Activated CD8-positive, alpha-beta T cell treated with anti-CD3 and anti-CD28 coated beads for 36 hours (primary cell): Measurements from ENCODE around the gene TMA7. TPM values are rescaled to one million over a fixed set of nuclear protein-coding genes. Genes with fewer than 3 reads are reported as not detected.

Experiments
- ATAC-seq: fragments of 200-7000 bp; cut with Tn5 transposase; one replicate; pipeline ENCODE4 v1.10.0; 2021; ENCODE audit warnings: mild to moderate bottlenecking, moderate library complexity
- CTCF ChIA-PET: fragments of 350-600 bp; sonication (Branson Sonifier 250); formaldehyde crosslinking; loops from one replicate; lab custom pipeline; 2021; ENCODE audit warnings: antibody characterized with exemption; lab: Charles Lee
- POLR2A ChIA-PET: fragments of 350-600 bp; sonication (Branson Sonifier 250); formaldehyde crosslinking; loops from one replicate; lab custom pipeline; 2021; ENCODE audit warnings: antibody characterized with exemption; lab: Charles Lee
- DNase-seq: peaks from one replicate; pipeline ENCODE4 v3.0.0-alpha.2; 2020
- H3K27ac Mint-ChIP-seq: one replicate; pipeline ENCODE4 v1.8.0; 2021; ENCODE audit warnings: mild to moderate bottlenecking, mixed read lengths
- H3K27me3 Mint-ChIP-seq: one replicate; pipeline ENCODE4 v1.8.0; 2021; ENCODE audit warnings: mixed read lengths
- H3K36me3 Mint-ChIP-seq: one replicate; pipeline ENCODE4 v1.8.0; 2021; ENCODE audit warnings: low read depth, mixed read lengths
- H3K4me1 Mint-ChIP-seq: one replicate; pipeline ENCODE4 v1.8.0; 2021; ENCODE audit warnings: low read depth, mixed read lengths
- H3K4me3 Mint-ChIP-seq: one replicate; pipeline ENCODE4 v1.8.0; 2021; ENCODE audit warnings: mild to moderate bottlenecking, moderate library complexity, mixed read lengths
- H3K9me3 Mint-ChIP-seq: one replicate; pipeline ENCODE4 v1.8.0; 2021; ENCODE audit warnings: mixed read lengths
- intact Hi-C: fragments of 100-400 bp; cut with micrococcal nuclease; formaldehyde crosslinking; loops from one replicate; pipeline ENCODE4 v1.10.0; 2022
- total RNA-seq, 2 experiments: library from RNA; stranded (reverse); gene quantifications; one replicate each; pipeline ENCODE4 v1.2.3, GENCODE V29; 2021
- TF ChIP-seq, protein P1 (sequence below): fragments of 200-600 bp; IDR thresholded peaks from one replicate; pipeline ENCODE4 v1.8.0; 2022; ENCODE audit warnings: antibody characterized with exemption, mild to moderate bottlenecking

Gene TMA7
- total RNA-seq, 2 experiments from 2014 or later, result 312 to 334 TPM

DNA sequence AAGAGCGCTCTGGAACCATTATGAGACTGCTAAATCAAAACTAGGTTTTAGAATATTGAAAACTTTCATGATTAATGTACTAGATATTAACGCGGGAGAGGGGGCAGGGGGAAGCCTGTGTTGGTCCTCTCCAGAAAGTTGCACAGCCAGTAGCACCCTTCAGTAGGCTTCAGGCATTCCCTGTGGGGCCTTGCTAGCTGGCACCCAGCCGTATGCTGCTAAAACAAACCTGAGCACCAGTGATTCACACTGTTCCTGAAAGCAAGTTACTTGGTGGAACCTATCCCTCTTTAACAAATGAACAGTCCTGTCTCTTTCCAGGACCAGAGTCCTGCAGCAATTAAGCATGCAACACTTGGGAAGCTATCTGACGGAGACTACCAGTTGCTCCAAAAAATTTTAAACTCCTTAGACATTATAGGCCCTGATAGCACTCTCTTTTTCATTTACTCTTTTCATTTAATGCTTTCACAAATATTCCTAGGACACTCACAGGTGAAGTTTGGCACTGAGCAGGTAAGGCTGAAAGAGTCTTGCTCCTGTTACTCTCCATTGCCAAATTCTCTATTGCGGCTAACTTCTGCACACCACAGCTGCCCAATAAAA, 5.3 kb downstream of the TMA7 start:
- ATAC-seq (no peak), DNase-seq (no peak)
- TF ChIP-seq, protein P1, sequence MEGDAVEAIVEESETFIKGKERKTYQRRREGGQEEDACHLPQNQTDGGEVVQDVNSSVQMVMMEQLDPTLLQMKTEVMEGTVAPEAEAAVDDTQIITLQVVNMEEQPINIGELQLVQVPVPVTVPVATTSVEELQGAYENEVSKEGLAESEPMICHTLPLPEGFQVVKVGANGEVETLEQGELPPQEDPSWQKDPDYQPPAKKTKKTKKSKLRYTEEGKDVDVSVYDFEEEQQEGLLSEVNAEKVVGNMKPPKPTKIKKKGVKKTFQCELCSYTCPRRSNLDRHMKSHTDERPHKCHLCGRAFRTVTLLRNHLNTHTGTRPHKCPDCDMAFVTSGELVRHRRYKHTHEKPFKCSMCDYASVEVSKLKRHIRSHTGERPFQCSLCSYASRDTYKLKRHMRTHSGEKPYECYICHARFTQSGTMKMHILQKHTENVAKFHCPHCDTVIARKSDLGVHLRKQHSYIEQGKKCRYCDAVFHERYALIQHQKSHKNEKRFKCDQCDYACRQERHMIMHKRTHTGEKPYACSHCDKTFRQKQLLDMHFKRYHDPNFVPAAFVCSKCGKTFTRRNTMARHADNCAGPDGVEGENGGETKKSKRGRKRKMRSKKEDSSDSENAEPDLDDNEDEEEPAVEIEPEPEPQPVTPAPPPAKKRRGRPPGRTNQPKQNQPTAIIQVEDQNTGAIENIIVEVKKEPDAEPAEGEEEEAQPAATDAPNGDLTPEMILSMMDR, result no peak
- H3K9me3 Mint-ChIP-seq, result no peaks in the 10 kb centered on the region
- peaks cover 42% of the 10 kb centered on the region for H3K4me1 Mint-ChIP-seq
- H3K4me3 Mint-ChIP-seq, result peak overlapping the region; percentile 89
- intact Hi-C loops, result no loop called here
- POLR2A ChIA-PET, result interaction anchor here (0.6 to 4.9 kb wide), 15 partner anchors 8 to 205 kb away, joined by 3 to 32 read pairs (median 4); partner anchors contain the start of genes PLXNB1 and ZNF589
- CTCF ChIA-PET, result interaction anchor here (0.7 to 5.9 kb wide), 14 partner anchors 9 to 172 kb away, joined by 3 to 111 read pairs (median 4); no protein-coding TSS in a partner anchor
- peaks cover 42% of the 10 kb centered on the region for H3K36me3 Mint-ChIP-seq
- no peaks in the 10 kb centered on the region for H3K27me3 Mint-ChIP-seq
- H3K27ac Mint-ChIP-seq, result no peak overlapping the region

DNA sequence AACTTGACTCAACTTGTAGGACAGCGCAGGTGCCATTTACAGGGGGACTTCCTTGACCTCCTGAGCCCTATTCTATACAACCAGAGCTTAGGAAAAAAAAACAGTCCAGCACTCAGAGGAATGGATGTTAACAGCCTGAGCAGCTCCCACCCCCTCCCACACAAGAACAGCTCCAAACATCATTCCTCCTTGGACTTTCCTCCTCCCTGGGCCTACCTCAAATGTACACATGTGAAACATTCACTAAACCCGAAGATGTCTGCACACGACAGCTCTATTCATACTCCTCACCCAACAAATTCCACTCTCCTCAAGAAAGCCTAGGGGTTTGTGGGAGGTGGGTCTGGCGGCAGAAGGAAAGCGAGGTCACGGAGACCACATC, 6.0 kb downstream of the TMA7 start:
- H3K27ac Mint-ChIP-seq, result peak overlapping the region; percentile 83
- ATAC-seq, result no peak
- peak overlapping the region; percentile 89 for H3K4me3 Mint-ChIP-seq
- TF ChIP-seq, protein P1, result no peak
- intact Hi-C loops, result no loop called here
- H3K27me3 Mint-ChIP-seq, result no peaks in the 10 kb centered on the region
- no peaks in the 10 kb centered on the region for H3K9me3 Mint-ChIP-seq
- DNase-seq, result no peak
- POLR2A ChIA-PET, result interaction anchor here (0.6 to 4.9 kb wide), 17 partner anchors 10 to 217 kb away, joined by 3 to 32 read pairs (median 3); partner anchors contain the start of genes CELSR3 and ZNF589
- H3K4me1 Mint-ChIP-seq, result peaks cover 42% of the 10 kb centered on the region
- CTCF ChIA-PET, result interaction anchor here (0.7 to 5.9 kb wide), 16 partner anchors 10 to 172 kb away, joined by 3 to 111 read pairs (median 4); no protein-coding TSS in a partner anchor
- peaks cover 36% of the 10 kb centered on the region for H3K36me3 Mint-ChIP-seq

DNA sequence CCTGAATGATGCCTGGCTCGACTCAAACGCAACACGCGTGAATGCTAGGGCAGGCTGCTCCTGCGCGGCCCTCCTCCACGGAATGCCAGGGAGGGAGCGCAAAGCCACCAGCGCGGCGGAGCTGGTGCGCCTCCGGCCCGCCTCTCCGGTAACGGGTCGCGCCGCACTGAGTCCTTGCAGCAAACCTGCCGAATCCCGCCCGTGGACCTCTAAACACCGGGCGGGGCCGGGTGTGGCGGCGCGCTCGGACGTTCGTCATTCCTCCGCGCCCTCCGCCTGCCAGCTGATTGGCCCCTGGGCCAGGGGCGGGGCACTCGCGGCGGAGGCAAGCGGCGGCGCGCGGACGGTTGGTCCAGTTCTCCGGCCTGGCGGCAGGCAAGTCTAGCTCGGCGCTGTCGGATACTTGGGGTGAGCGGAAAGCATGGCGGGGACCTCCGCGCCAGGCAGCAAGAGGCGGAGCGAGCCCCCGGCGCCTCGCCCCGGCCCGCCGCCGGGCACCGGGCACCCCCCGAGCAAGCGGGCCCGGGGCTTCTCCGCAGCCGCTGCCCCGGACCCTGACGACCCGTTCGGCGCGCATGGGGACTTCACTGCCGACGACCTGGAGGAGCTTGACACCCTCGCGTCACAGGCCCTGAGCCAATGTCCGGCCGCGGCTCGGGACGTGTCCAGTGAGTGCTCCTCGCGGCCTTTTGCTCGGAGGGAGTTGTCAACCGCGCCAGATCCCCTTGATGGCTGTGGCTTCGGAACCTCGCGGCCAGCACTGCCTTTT, 6.6 kb downstream of the TMA7 start, which contains the start of gene ATRIP:
ATRIP (plus strand) TSS at position 313 of the 769 bp plus-strand sequence; CDS start at position 422, 109 bp downstream.
- intact Hi-C loops, result no loop called here
- POLR2A ChIA-PET, result interaction anchor here (0.7 to 4.9 kb wide), 16 partner anchors 10 to 216 kb away, joined by 3 to 32 read pairs (median 3); partner anchors contain the start of genes CELSR3 and ZNF589
- H3K27ac Mint-ChIP-seq, result peak within 1 kb of the TSS; percentile 83
- H3K36me3 Mint-ChIP-seq, result peaks cover 34% of the 10 kb centered on the region
- H3K27me3 Mint-ChIP-seq, result no peaks in the 10 kb centered on the region
- ATAC-seq (peak; percentile 98), DNase-seq (peak; percentile 87)
- no peaks in the 10 kb centered on the region for H3K9me3 Mint-ChIP-seq
- H3K4me3 Mint-ChIP-seq, result peak within 1 kb of the TSS; percentile 89
- TF ChIP-seq, protein P1, result no peak
- peaks cover 40% of the 10 kb centered on the region for H3K4me1 Mint-ChIP-seq
- CTCF ChIA-PET, result interaction anchor here (0.8 to 5.9 kb wide), 13 partner anchors 10 to 168 kb away, joined by 3 to 111 read pairs (median 4); no protein-coding TSS in a partner anchor

DNA sequence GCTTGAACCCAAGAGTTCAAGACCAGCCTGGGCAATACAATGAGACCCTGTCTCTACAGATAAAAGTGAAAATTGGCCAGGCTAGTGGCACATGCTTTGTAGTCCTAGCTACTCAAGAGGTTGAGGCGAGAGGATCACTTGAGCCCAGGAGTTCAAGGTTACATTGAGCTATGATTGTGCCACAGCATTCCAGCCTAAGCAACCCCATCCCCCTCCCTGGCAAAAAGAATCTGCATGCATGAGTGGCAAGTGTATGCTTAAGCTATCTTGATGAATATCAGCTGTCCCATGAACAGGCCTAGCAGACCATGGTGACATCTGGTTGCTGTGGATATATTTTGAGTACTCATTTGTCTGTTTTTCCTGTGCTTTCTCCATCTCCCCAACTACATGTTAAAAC, 11.2 kb downstream of the TMA7 start:
- Mint-ChIP-seq H3K36me3 (peaks cover 36% of the 10 kb centered on the region), H3K4me3 (no peak overlapping the region), H3K27me3 (no peaks in the 10 kb centered on the region), H3K9me3 (no peaks in the 10 kb centered on the region), H3K27ac (no peak overlapping the region), H3K4me1 (peaks cover 15% of the 10 kb centered on the region)
- TF ChIP-seq, protein P1, result no peak
- ChIA-PET CTCF (interaction anchor here (1.2 to 5.8 kb wide), 5 partner anchors 12 to 98 kb away, joined by 3 to 55 read pairs (median 4); partner anchors contain the start of genes CCDC51 and TMA7), POLR2A (interaction anchor here (0.7 kb wide), 2 partner anchors 19 to 212 kb away, joined by 3 read pairs; no protein-coding TSS in a partner anchor)
- no peak for ATAC-seq
- DNase-seq, result no peak
- intact Hi-C loops, result no loop called here
